ENCODE measurements around the gene ZNF19. TPM values are rescaled to one million over a fixed set of nuclear protein-coding genes. Genes with fewer than 3 reads are reported as not detected.

The ZNF19 gene
- total and polyA plus RNA-seq, 11 donors: 0.40 to 2.7 (median 1.7) TPM

DNA sequence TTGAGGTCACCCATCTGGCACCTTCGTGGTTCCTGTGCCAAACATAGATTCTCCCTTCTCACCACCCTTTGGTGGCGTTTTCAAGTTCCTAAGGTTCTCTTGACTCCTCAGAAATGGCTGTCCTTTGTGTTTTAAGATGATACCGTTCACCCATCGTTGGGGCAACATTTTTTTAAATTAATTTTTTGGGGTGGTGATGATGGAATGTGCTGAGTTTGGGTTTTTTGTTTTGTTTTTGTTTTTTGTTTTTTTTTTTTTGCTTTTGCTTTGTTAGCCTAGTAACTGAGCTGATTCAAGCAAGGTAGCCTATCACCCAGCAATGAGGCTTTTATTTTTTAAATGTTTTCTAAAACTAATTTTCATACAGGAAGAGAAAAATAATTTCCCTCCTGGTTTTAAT is 39.7 kb upstream of the ZNF19 start:
- Histone ChIP-seq H3K36me3 (no peaks in the 10 kb centered on the region), H3K4me3 (no peak overlapping the region), H3K4me1 (peaks cover 0 to 6% (median 0%) of the 10 kb centered on the region in 12 donors), H3K27me3 (peaks cover 0 to 61% (median 9%) of the 10 kb centered on the region in 9 donors), H3K9me3 (no peaks in the 10 kb centered on the region), H3K27ac (no peak overlapping the region)
- intact Hi-C loops (cut with DNase I): no loop called here
- no peak for DNase-seq
- WGBS, 4 donors: 54 to 71% (median 69%) methylated on average over 4 of the region's 4 CpGs
- ATAC-seq: no peak
- TF ChIP-seq POLR2A (IDR thresholded peaks at IDR 0.05): no peak
- TF ChIP-seq, protein P1, sequence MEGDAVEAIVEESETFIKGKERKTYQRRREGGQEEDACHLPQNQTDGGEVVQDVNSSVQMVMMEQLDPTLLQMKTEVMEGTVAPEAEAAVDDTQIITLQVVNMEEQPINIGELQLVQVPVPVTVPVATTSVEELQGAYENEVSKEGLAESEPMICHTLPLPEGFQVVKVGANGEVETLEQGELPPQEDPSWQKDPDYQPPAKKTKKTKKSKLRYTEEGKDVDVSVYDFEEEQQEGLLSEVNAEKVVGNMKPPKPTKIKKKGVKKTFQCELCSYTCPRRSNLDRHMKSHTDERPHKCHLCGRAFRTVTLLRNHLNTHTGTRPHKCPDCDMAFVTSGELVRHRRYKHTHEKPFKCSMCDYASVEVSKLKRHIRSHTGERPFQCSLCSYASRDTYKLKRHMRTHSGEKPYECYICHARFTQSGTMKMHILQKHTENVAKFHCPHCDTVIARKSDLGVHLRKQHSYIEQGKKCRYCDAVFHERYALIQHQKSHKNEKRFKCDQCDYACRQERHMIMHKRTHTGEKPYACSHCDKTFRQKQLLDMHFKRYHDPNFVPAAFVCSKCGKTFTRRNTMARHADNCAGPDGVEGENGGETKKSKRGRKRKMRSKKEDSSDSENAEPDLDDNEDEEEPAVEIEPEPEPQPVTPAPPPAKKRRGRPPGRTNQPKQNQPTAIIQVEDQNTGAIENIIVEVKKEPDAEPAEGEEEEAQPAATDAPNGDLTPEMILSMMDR (IDR thresholded peaks at IDR 0.05): no peak

DNA sequence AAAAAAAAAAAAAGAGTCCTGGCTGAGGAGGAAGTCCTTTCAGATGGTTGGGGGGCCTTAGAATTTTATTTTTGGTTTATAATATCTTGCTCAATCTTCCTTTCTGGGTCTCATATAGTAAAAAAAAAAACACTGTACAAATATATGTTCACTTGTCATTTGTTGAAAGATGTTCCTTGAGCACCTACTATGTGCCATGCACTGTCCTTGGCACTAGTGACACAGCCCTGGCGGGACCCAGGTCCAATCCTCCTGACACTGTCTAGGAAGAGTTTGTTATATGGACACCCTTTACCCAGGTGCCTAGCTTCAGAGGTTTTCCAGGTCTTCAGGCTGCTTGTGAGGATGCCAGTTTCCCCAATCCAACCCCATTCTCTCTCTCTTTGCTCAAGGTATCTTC is 39.1 kb upstream of the ZNF19 start:
- H3K27ac ChIP-seq: no peak overlapping the region
- no peaks in the 10 kb centered on the region for H3K9me3 ChIP-seq
- intact Hi-C loops (cut with DNase I): no loop called here
- H3K4me1 ChIP-seq: peaks cover 0 to 6% (median 0%) of the 10 kb centered on the region in 12 donors
- peaks cover 0 to 61% (median 9%) of the 10 kb centered on the region in 9 donors for H3K27me3 ChIP-seq
- no peak for TF ChIP-seq POLR2A (IDR thresholded peaks at IDR 0.05)
- TF ChIP-seq, protein P1 (IDR thresholded peaks at IDR 0.05): no peak
- WGBS, 4 donors: 74 to 86% (median 80%) methylated on average over 1 of the region's 1 CpG
- DNase-seq: no peak
- H3K36me3 ChIP-seq: no peaks in the 10 kb centered on the region
- no peak overlapping the region for H3K4me3 ChIP-seq
- ATAC-seq: no peak

DNA sequence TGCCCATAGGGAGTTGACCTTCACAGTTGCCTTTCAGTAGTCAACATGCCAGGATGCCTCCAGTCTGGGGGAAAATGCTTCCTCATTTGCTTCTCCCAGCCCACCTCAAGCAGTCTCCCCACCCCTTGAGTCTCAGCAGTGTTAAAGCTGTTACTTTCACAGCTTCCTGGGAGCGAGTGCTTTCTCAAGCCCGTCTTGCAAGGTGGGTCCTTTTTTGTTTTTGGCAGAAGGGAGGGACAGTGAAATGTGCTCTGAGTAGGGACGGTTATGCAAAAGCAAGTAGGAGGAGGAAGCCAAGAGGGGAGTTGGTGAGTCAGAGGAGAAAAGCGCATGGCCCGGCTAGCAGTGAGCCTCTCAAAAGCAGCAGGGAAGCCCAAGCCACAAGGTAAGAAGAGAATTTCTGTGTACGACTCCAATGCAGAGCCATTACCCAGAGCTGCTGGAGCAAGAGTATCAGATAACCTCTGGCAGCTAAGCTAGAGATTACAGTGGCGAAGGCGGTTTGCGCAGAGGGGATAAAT is 37.0 kb upstream of the ZNF19 start, which contains the start of gene CHST4:
Gene CHST4, plus strand, starts transcription at position 316 of the 521 bp plus-strand sequence. CDS start 10,252 bp downstream, outside the sequence.
- 2 to 5% (median 4%) methylated on average over 9 of the region's 9 CpGs for WGBS, 4 donors
- TF ChIP-seq POLR2A (IDR thresholded peaks at IDR 0.05): no peak
- TF ChIP-seq, protein P1 (IDR thresholded peaks at IDR 0.05): no peak
- no peak for DNase-seq
- intact Hi-C loops (cut with DNase I): no loop called here
- Histone ChIP-seq H3K4me3 (no peak within 1 kb of the TSS), H3K36me3 (no peaks in the 10 kb centered on the region), H3K4me1 (peaks cover 0 to 6% (median 0%) of the 10 kb centered on the region in 12 donors), H3K9me3 (no peaks in the 10 kb centered on the region), H3K27me3 (peaks cover 0 to 57% (median 9%) of the 10 kb centered on the region in 9 donors), H3K27ac (no peak within 1 kb of the TSS)
- ATAC-seq: peak in 1 of 4 donors; percentile 61

DNA sequence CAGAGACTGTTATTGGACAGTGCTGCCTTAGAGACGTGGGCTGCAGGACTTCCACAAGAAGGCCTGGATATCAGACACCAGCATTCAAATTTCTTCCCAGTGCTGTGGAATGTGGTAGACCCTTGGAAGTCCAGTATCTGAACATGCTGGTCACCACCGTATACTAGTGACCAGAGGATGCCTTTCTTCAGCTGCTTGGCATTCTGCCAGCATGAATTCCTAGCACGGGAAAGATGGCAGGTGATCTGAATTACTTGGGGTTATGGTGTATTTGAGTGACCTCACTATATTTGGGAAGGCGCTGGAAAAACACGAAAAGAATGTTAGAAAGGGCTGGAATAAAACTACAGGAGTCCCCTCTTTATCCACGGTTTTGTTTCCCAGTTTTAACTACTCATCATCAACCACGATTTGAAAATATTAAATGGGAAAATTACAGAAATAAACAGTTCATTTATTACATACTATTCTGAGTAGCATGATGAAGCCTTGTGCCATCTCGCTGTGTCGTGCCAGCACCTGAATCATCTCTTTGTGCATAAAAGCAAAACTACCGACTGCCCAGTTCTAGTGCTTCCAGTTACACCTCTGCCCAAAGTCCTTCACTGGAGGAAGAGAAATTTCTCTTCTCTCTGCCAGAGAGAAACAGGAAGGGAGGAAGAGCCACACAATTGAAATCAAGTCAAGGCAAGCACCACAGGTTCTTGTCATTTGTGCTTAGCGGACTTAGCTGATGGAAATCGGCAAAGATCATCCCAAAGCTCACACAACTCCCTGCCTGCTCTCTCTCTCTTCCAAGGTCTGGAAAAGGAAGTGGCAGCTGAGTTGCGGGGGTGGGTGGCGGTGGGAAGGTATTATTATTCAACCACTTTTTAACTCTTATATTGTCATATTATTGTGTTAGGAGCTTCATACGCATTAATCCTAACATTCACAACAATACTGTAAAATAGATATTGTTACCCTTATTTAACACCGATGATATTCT is 35.7 kb upstream of the ZNF19 start:
- intact Hi-C loops (cut with DNase I): no loop called here
- no peak for ATAC-seq
- WGBS, 4 donors: 49 to 55% (median 53%) methylated on average over 16 of the region's 16 CpGs
- H3K27me3 ChIP-seq: peaks cover 0 to 46% (median 8%) of the 10 kb centered on the region in 9 donors
- H3K4me3 ChIP-seq: no peak overlapping the region
- no peaks in the 10 kb centered on the region for H3K9me3 ChIP-seq
- TF ChIP-seq, protein P1 (IDR thresholded peaks at IDR 0.05): no peak
- TF ChIP-seq POLR2A (IDR thresholded peaks at IDR 0.05): no peak
- no peak for DNase-seq
- peaks cover 0 to 6% (median 0%) of the 10 kb centered on the region in 12 donors for H3K4me1 ChIP-seq
- H3K36me3 ChIP-seq: no peaks in the 10 kb centered on the region
- H3K27ac ChIP-seq: no peak overlapping the region
